NT2/D1 (cell line): Measurements from ENCODE around the gene MYBPHL.
A peak's percentile ranks its signal among the peaks of the same experiment; 100 is the strongest.

Source experiments
- DNase-seq: peaks from one replicate; pipeline ENCODE4 v3.0.0-alpha.2; 2011; ENCODE audit warnings: low read depth, low spot score
- H3K27me3 ChIP-seq: 2 replicates; pipeline ENCODE4 v1.6.0; 2011; ENCODE audit warnings: mild to moderate bottlenecking; ENCODE audit not compliant: insufficient read length, insufficient read depth
- H3K36me3 ChIP-seq: 2 replicates; pipeline ENCODE4 v1.6.1; 2011; ENCODE audit warnings: mild to moderate bottlenecking, low read length, mixed read lengths; ENCODE audit not compliant: insufficient read depth, insufficient read length
- H3K4me1 ChIP-seq: 2 replicates; pipeline ENCODE4 v1.5.1; 2011; ENCODE audit not compliant: insufficient read depth, insufficient read length
- H3K4me3 ChIP-seq: 2 replicates; pipeline ENCODE4 v1.5.1; 2011; ENCODE audit warnings: low read depth; ENCODE audit not compliant: insufficient read length
- H3K9ac ChIP-seq: 2 replicates; pipeline ENCODE4 v1.6.0; 2011; ENCODE audit warnings: low read depth; ENCODE audit not compliant: insufficient read length
- H3K9me3 ChIP-seq: 2 replicates; pipeline ENCODE4 v1.5.1; 2011; ENCODE audit warnings: mild to moderate bottlenecking, low read length; ENCODE audit not compliant: insufficient read depth
- SUZ12 ChIP-seq: IDR thresholded peaks from 2 replicates; pipeline ENCODE4 v1.6.1; 2011; ENCODE audit not compliant: insufficient read length, insufficient read depth; ENCODE audit errors: extremely low read depth
- YY1 ChIP-seq: IDR thresholded peaks from 2 replicates; pipeline ENCODE4 v1.6.1; 2011; ENCODE audit not compliant: insufficient read length, insufficient read depth
- ZNF274 ChIP-seq: IDR thresholded peaks from 2 replicates; pipeline ENCODE4 v1.6.1; 2011; ENCODE audit warnings: mild to moderate bottlenecking, low read depth, low read length

MYBPHL gene

GRCh38 chr1:109247401-109248365 lies 59.1 kb downstream of the MYBPHL start:
- TF ChIP-seq SUZ12 = no peak
- no peak for TF ChIP-seq ZNF274
- TF ChIP-seq YY1 = no peak
- Histone ChIP-seq H3K36me3 (peaks cover 23% of the 10 kb centered on the region), H3K9me3 (no peaks in the 10 kb centered on the region), H3K9ac (no peak overlapping the region), H3K27me3 (peaks cover 26% of the 10 kb centered on the region), H3K4me1 (peaks cover 15% of the 10 kb centered on the region), H3K4me3 (no peak overlapping the region)
- no peak for DNase-seq

- peaks cover 26% of the 10 kb centered on the region for H3K27me3 ChIP-seq
- H3K9me3 ChIP-seq = no peaks in the 10 kb centered on the region
- H3K4me3 ChIP-seq = no peak overlapping the region
- DNase-seq = no peak
- TF ChIP-seq YY1 = no peak
- TF ChIP-seq ZNF274 = no peak
- TF ChIP-seq SUZ12 = no peak
- H3K4me1 ChIP-seq = peaks cover 26% of the 10 kb centered on the region
- peaks cover 7% of the 10 kb centered on the region for H3K36me3 ChIP-seq
- no peak overlapping the region for H3K9ac ChIP-seq
Observed at GRCh38 chr1:109246141-109246551, 60.7 kb downstream of the MYBPHL start.

- TF ChIP-seq YY1 = no peak
- no peak for TF ChIP-seq SUZ12
- no peak for TF ChIP-seq ZNF274
- H3K9me3 ChIP-seq = no peaks in the 10 kb centered on the region
- H3K9ac ChIP-seq = no peak overlapping the region
- H3K4me1 ChIP-seq = peaks cover 29% of the 10 kb centered on the region
- no peak overlapping the region for H3K4me3 ChIP-seq
- DNase-seq = no peak
- H3K27me3 ChIP-seq = peaks cover 18% of the 10 kb centered on the region
- peaks cover 12% of the 10 kb centered on the region for H3K36me3 ChIP-seq
Observed at GRCh38 chr1:109243860-109244552, 62.8 kb downstream of the MYBPHL start.

- H3K4me1 ChIP-seq = peaks cover 24% of the 10 kb centered on the region
- TF ChIP-seq ZNF274 = no peak
- no peak for TF ChIP-seq YY1
- TF ChIP-seq SUZ12 = no peak
- H3K27me3 ChIP-seq = peaks cover 13% of the 10 kb centered on the region
- peaks cover 20% of the 10 kb centered on the region for H3K36me3 ChIP-seq
- no peak overlapping the region for H3K4me3 ChIP-seq
- no peak for DNase-seq
- H3K9ac ChIP-seq = peak overlapping the region; percentile 29
- H3K9me3 ChIP-seq = no peaks in the 10 kb centered on the region
Observed at GRCh38 chr1:109243221-109243620, 63.6 kb downstream of the MYBPHL start.

- no peak for DNase-seq
- Histone ChIP-seq H3K4me3 (no peak overlapping the region), H3K9ac (no peak overlapping the region), H3K27me3 (peaks cover 5% of the 10 kb centered on the region), H3K36me3 (peaks cover 28% of the 10 kb centered on the region), H3K4me1 (peaks cover 26% of the 10 kb centered on the region), H3K9me3 (no peaks in the 10 kb centered on the region)
- TF ChIP-seq SUZ12 (no peak), YY1 (no peak)
Observed at GRCh38 chr1:109242387-109242786, 64.4 kb downstream of the MYBPHL start.
